MCF 10A (cell line): ENCODE data around the gene TBC1D10B. TPM values are rescaled to one million over a fixed set of nuclear protein-coding genes. Genes with fewer than 3 reads are reported as not detected.

Experiments used
- BruUV-seq: library from RNA; stranded (reverse); fragments of 400-500 nt; replicated peaks from 2 replicates; lab custom pipeline; 2021; lab: Mats Ljungman, UMichigan
- CTCF ChIA-PET: fragments of 300-600 bp; sonication (Branson Sonifier 250); formaldehyde crosslinking; extraction: SDS; loops from one replicate; lab custom pipeline; 2021; ENCODE audit warnings: antibody characterized with exemption, inconsistent platforms; lab: Yijun Ruan, JAX
- POLR2A ChIA-PET: fragments of 300-600, 350-650 bp; sonication (Branson Sonifier 250); formaldehyde crosslinking; extraction: SDS; loops from one replicate; lab custom pipeline; 2020; ENCODE audit warnings: antibody characterized with exemption, inconsistent platforms; lab: Yijun Ruan, JAX
- DNase-seq: peaks from one replicate; pipeline ENCODE4 v3.0.0-alpha.2; 2018; ENCODE audit not compliant: unreplicated experiment
- H3K27ac Mint-ChIP-seq: one replicate; pipeline ENCODE4 v1.8.0; 2022; ENCODE audit warnings: mild to moderate bottlenecking, low read depth, mixed read lengths; ENCODE audit not compliant: unreplicated experiment
- H3K27me3 Mint-ChIP-seq: one replicate; pipeline ENCODE4 v1.8.0; 2022; ENCODE audit warnings: mixed read lengths; ENCODE audit not compliant: insufficient read depth, unreplicated experiment
- H3K36me3 Mint-ChIP-seq: one replicate; pipeline ENCODE4 v1.8.0; 2022; ENCODE audit warnings: mild to moderate bottlenecking, moderate library complexity, mixed read lengths; ENCODE audit not compliant: insufficient read depth, unreplicated experiment
- H3K4me1 Mint-ChIP-seq: one replicate; pipeline ENCODE4 v1.8.0; 2022; ENCODE audit warnings: mixed read lengths; ENCODE audit not compliant: insufficient read depth, unreplicated experiment
- H3K4me3 Mint-ChIP-seq: one replicate; pipeline ENCODE4 v1.8.0; 2022; ENCODE audit warnings: mild to moderate bottlenecking, moderate library complexity, mixed read lengths; ENCODE audit not compliant: unreplicated experiment
- H3K9me3 Mint-ChIP-seq: one replicate; pipeline ENCODE4 v1.8.0; 2022; ENCODE audit warnings: mixed read lengths; ENCODE audit not compliant: unreplicated experiment
- CTCF ChIP-seq: fragments of 200-600 bp; IDR thresholded peaks from one replicate; pipeline ENCODE4 v1.8.0; 2022; ENCODE audit warnings: antibody characterized with exemption, mild to moderate bottlenecking; ENCODE audit not compliant: unreplicated experiment
- intact Hi-C: fragments of 100-400 bp; cut with micrococcal nuclease; formaldehyde crosslinking; loops from 2 replicates; pipeline ENCODE4 v1.14.1; 2022
- total RNA-seq: library from RNA; stranded (reverse); gene quantifications from 2 replicates; pipeline ENCODE4 v1.2.3, GENCODE V29; 2022

Gene TBC1D10B
- total RNA-seq, 1 experiment from 2014 or later, result 48.0 TPM

GRCh38 chr16:30394592-30395154 lies 24.4 kb upstream of the TBC1D10B start:
- peaks cover 7% of the 10 kb centered on the region for H3K4me1 Mint-ChIP-seq
- H3K9me3 Mint-ChIP-seq, result no peaks in the 10 kb centered on the region
- DNase-seq, result no peak
- H3K27me3 Mint-ChIP-seq, result no peaks in the 10 kb centered on the region
- ChIA-PET POLR2A (interaction anchor here (0.6 to 4.8 kb wide), 10 partner anchors 8 to 177 kb away, joined by 3 to 66 read pairs (median 6); partner anchors contain the start of genes CD2BP2, ZNF688 and ZNF771), CTCF (interaction anchor here (0.7 to 2.3 kb wide), 13 partner anchors 8 to 302 kb away, joined by 3 to 11 read pairs (median 6); partner anchors contain the start of genes TBX6 and ZNF688)
- no peaks in the 10 kb centered on the region for H3K36me3 Mint-ChIP-seq
- no TSS peak for BruUV-seq
- H3K27ac Mint-ChIP-seq, result peak overlapping the region; percentile 3
- intact Hi-C loops, result no loop called here
- no peak for TF ChIP-seq CTCF
- peak overlapping the region; percentile 83 for H3K4me3 Mint-ChIP-seq

GRCh38 chr16:30383521-30383920 lies 13.2 kb upstream of the TBC1D10B start:
- no TSS peak for BruUV-seq
- ChIA-PET POLR2A (interaction anchor here (1.0 to 1.7 kb wide), 5 partner anchors 9 to 29 kb away, joined by 3 to 9 read pairs (median 4); partner anchors contain the start of genes CD2BP2 and ZNF771), CTCF (interaction anchor here (0.6 to 1.3 kb wide), 2 partner anchors 11 to 20 kb away, joined by 3 to 5 read pairs; partner anchors contain the start of gene ZNF48)
- no peak for TF ChIP-seq CTCF
- H3K4me1 Mint-ChIP-seq, result peaks cover 7% of the 10 kb centered on the region
- intact Hi-C loops, result no loop called here
- no peak overlapping the region for H3K27ac Mint-ChIP-seq
- no peaks in the 10 kb centered on the region for H3K27me3 Mint-ChIP-seq
- no peak overlapping the region for H3K4me3 Mint-ChIP-seq
- DNase-seq, result no peak
- no peaks in the 10 kb centered on the region for H3K9me3 Mint-ChIP-seq
- peaks cover 20% of the 10 kb centered on the region for H3K36me3 Mint-ChIP-seq

GRCh38 chr16:30382111-30382881 lies 12.0 kb upstream of the TBC1D10B start, which contains the start of gene SEPTIN1:
TSS of gene SEPTIN1 (minus strand) at chr16:30382561. CDS start at chr16:30382542, 19 bp downstream.
- no peak within 1 kb of the TSS for H3K27ac Mint-ChIP-seq
- no peaks in the 10 kb centered on the region for H3K9me3 Mint-ChIP-seq
- ChIA-PET POLR2A (interaction anchor here (0.7 to 1.7 kb wide), 5 partner anchors 12 to 27 kb away, joined by 3 to 9 read pairs (median 4); partner anchors contain the start of genes CD2BP2 and ZNF771), CTCF (interaction anchor here (0.6 to 1.1 kb wide), 3 partner anchors 14 to 204 kb away, joined by 3 to 4 read pairs (median 3); no protein-coding TSS in a partner anchor)
- peaks cover 9% of the 10 kb centered on the region for H3K4me1 Mint-ChIP-seq
- H3K4me3 Mint-ChIP-seq, result no peak within 1 kb of the TSS
- DNase-seq, result no peak
- H3K36me3 Mint-ChIP-seq, result peaks cover 20% of the 10 kb centered on the region
- BruUV-seq, result no TSS peak
- no peaks in the 10 kb centered on the region for H3K27me3 Mint-ChIP-seq
- TF ChIP-seq CTCF, result no peak
- intact Hi-C loops, result no loop called here
